Vagina (tissue), 2 donors: ENCODE results near the gene ACOXL.

Source experiments
- CTCF ChIP-seq, 3 experiments: fragments of 450-650 bp in 2 of 3; fragments of 200-600 bp in 1 of 3; sonication (generic) in 1 of 3; IDR thresholded peaks; one replicate each; pipeline ENCODE4 v1.5.1; 2017 to 2019; ENCODE audit warnings: antibody characterized with exemption in 3 of 3, mild to moderate bottlenecking in 2 of 3, moderate library complexity in 2 of 3
- POLR2AphosphoS5 ChIP-seq, 2 donors: sonication (generic); formaldehyde crosslinking; IDR thresholded peaks; one replicate each; pipeline ENCODE4 v1.9.0; 2017; ENCODE audit warnings: antibody characterized with exemption in 2 of 2, mild to moderate bottlenecking in 2 of 2, low read depth in 1 of 2; ENCODE audit not compliant: insufficient read depth in 1 of 2

GRCh38 chr2:110727923-110728322 is 4.5 kb upstream of the ACOXL start:
- no peak for TF ChIP-seq POLR2AphosphoS5 (IDR thresholded peaks at IDR 0.05; ENCODE audit: insufficient read depth in 1 of 2, low read depth in 1 of 2)
- TF ChIP-seq CTCF (IDR thresholded peaks at IDR 0.05), result no peak
